Left ventricle myocardium inferior (tissue), 1 donor: ENCODE measurements around the gene ATP13A1. TPM values are rescaled to one million over a fixed set of nuclear protein-coding genes. Genes with fewer than 3 reads are reported as not detected.
"Not testable (repeated sequence)": the region's sequence is repeated elsewhere in the genome, so short reads cannot be mapped to it uniquely, and the experiment has no call there.

ENCODE experiments used
- DNase-seq: peaks from one replicate; pipeline ENCODE4 v3.0.0-alpha.2; 2020
- H3K27ac ChIP-seq: fragments of 200-600 bp; replicated peaks from 2 replicates; pipeline ENCODE4 v1.8.0; 2021
- H3K27me3 ChIP-seq: fragments of 200-600 bp; 2 replicates; pipeline ENCODE4 v1.8.0; 2021; ENCODE audit warnings: low read depth
- H3K36me3 ChIP-seq: fragments of 200-600 bp; 2 replicates; pipeline ENCODE4 v1.8.0; 2021
- H3K4me1 ChIP-seq: fragments of 200-600 bp; 2 replicates; pipeline ENCODE4 v1.8.0; 2021
- H3K4me3 ChIP-seq: fragments of 200-600 bp; 2 replicates; pipeline ENCODE4 v1.8.0; 2021; ENCODE audit warnings: mild to moderate bottlenecking, moderate library complexity
- H3K9me3 ChIP-seq: fragments of 200-600 bp; replicated peaks from 2 replicates; pipeline ENCODE4 v1.8.0; 2021
- CTCF ChIP-seq: fragments of 200-600 bp; IDR thresholded peaks from 2 replicates; pipeline ENCODE4 v1.8.0; 2021; ENCODE audit warnings: antibody characterized with exemption, mild to moderate bottlenecking, borderline replicate concordance
- intact Hi-C: fragments of 100-400 bp; cut with micrococcal nuclease; formaldehyde crosslinking; loops from one replicate; pipeline ENCODE4 v1.11.0; 2022
- total RNA-seq: library from RNA; stranded (reverse); fragmentation: NEBNext Ultra II Directional; extraction: Animal tissue kit (Norgen Biotek cat#: 25700); gene quantifications from one replicate; pipeline ENCODE4 v1.2.1, GENCODE V29; 2021
- donor health status: DM: no; HTN: yes; CAD: no; lungs with severe emphysema.

Gene ATP13A1
- total RNA-seq, 1 donor from 2014 or later = 16.5 TPM

GRCh38 chr19:19618219-19619051, 45.0 kb downstream of the ATP13A1 start, which contains the start of gene PBX4:
Gene PBX4 (minus strand): TSS chr19:19618687. CDS start chr19:19618629, 58 bp downstream.
- H3K9me3 ChIP-seq = no peaks in the 10 kb centered on the region
- no peak for TF ChIP-seq CTCF
- intact Hi-C loops = no loop called here
- peaks cover 8% of the 10 kb centered on the region for H3K4me1 ChIP-seq
- peaks cover 79% of the 10 kb centered on the region for H3K27me3 ChIP-seq
- H3K36me3 ChIP-seq = no peaks in the 10 kb centered on the region
- H3K4me3 ChIP-seq = peak within 1 kb of the TSS; percentile 57
- no peak within 1 kb of the TSS for H3K27ac ChIP-seq
- DNase-seq = peak; percentile 88

- Histone ChIP-seq H3K4me3 (no peak overlapping the region), H3K36me3 (no peaks in the 10 kb centered on the region), H3K27ac (no peak overlapping the region), H3K4me1 (peaks cover 8% of the 10 kb centered on the region), H3K27me3 (peaks cover 76% of the 10 kb centered on the region), H3K9me3 (no peaks in the 10 kb centered on the region)
- TF ChIP-seq CTCF = no peak
- no peak for DNase-seq
- intact Hi-C loops = no loop called here
These were observed 48.4 kb downstream of the ATP13A1 start for GRCh38 chr19:19615086-19615485.

- peaks cover 67% of the 10 kb centered on the region for H3K27me3 ChIP-seq
- no peak for TF ChIP-seq CTCF
- intact Hi-C loops = no loop called here
These were observed 50.0 kb downstream of the ATP13A1 start for GRCh38 chr19:19613506-19613905.

GRCh38 chr19:19610376-19611202, 52.9 kb downstream of the ATP13A1 start:
- Histone ChIP-seq H3K36me3 (no peaks in the 10 kb centered on the region), H3K4me1 (no peaks in the 10 kb centered on the region), H3K4me3 (no peak overlapping the region), H3K27ac (no peak overlapping the region), H3K9me3 (no peaks in the 10 kb centered on the region), H3K27me3 (peaks cover 40% of the 10 kb centered on the region)
- no peak for DNase-seq
- TF ChIP-seq CTCF = no peak
- intact Hi-C loops = no loop called here

More at GRCh38 chr19:19613506-19613905, 50.0 kb downstream of the ATP13A1 start:
- H3K36me3 ChIP-seq = no peaks in the 10 kb centered on the region
- H3K9me3 ChIP-seq = no peaks in the 10 kb centered on the region
- no peak for DNase-seq
- H3K27ac ChIP-seq = no peak overlapping the region
- no peak overlapping the region for H3K4me3 ChIP-seq
- peaks cover 5% of the 10 kb centered on the region for H3K4me1 ChIP-seq

GRCh38 chr19:19606686-19607085, 56.8 kb downstream of the ATP13A1 start:
- H3K9me3 ChIP-seq, DNase-seq, H3K36me3 ChIP-seq, H3K27ac ChIP-seq, H3K4me1 ChIP-seq, intact Hi-C loops, H3K4me3 ChIP-seq: not testable (repeated sequence)
- peaks cover 10% of the 10 kb centered on the region for H3K27me3 ChIP-seq
